ENCODE measurements around the gene UGT2B15. TPM values are rescaled to one million over a fixed set of nuclear protein-coding genes. Genes with fewer than 3 reads are reported as not detected.

The UGT2B15 gene
- total and polyA plus RNA-seq, 2 donors (not counting 1 experiment from before 2014, with no cell fraction given), result not detected

GRCh38 chr4:68613752-68614151, 56.7 kb downstream of the UGT2B15 start:
- Histone ChIP-seq H3K79me2 (ENCODE audit: control insufficient read depth, insufficient read depth, low read length) (no peaks in the 10 kb centered on the region), H3K36me3 (ENCODE audit: control insufficient read depth, insufficient read depth, low read length) (no peaks in the 10 kb centered on the region), H4K20me1 (ENCODE audit: control insufficient read depth, extremely low read depth, insufficient read depth, low read length) (no peaks in the 10 kb centered on the region), H3K4me2 (ENCODE audit: extremely low read depth, insufficient read depth, low read length) (no peak overlapping the region), H3K27ac (ENCODE audit: insufficient read depth, low read length) (no peak overlapping the region), H3K4me1 (ENCODE audit: control insufficient read depth, extremely low read depth, insufficient read depth, low read length) (no peaks in the 10 kb centered on the region), H3K9me3 (ENCODE audit: control insufficient read depth, insufficient read depth, low read depth, low read length) (no peaks in the 10 kb centered on the region), H3K9ac (ENCODE audit: insufficient read depth, low read length) (no peak overlapping the region), H3K4me3 (replicated peaks in 1 of 4; ENCODE audit: control extremely low read depth in 1 of 4, insufficient read depth in 1 of 4, low read depth in 3 of 4, low read length in 4 of 4) (no peak overlapping the region), H3K27me3 (ENCODE audit: control insufficient read depth, insufficient read depth, low read length) (no peaks in the 10 kb centered on the region), H2AFZ (ENCODE audit: low read length) (no peak overlapping the region)
- DNase-seq (ENCODE audit: low read depth in 2 of 2), result no peak
- no peak for TF ChIP-seq CTCF (conservative IDR thresholded peaks at IDR 0.05 in 1 of 2, IDR thresholded peaks at IDR 0.05 in 1 of 2; ENCODE audit: low read depth in 1 of 2, low read length in 2 of 2)
- no peak for TF ChIP-seq EZH2 (IDR thresholded peaks at IDR 0.05; ENCODE audit: low read length, missing control alignments)

GRCh38 chr4:68606240-68606639, 64.2 kb downstream of the UGT2B15 start:
- Histone ChIP-seq H3K9ac (ENCODE audit: insufficient read depth, low read length) (no peak overlapping the region), H3K4me1 (ENCODE audit: control insufficient read depth, extremely low read depth, insufficient read depth, low read length) (no peaks in the 10 kb centered on the region), H3K79me2 (ENCODE audit: control insufficient read depth, insufficient read depth, low read length) (no peaks in the 10 kb centered on the region), H3K27me3 (ENCODE audit: control insufficient read depth, insufficient read depth, low read length) (no peaks in the 10 kb centered on the region), H3K4me2 (ENCODE audit: extremely low read depth, insufficient read depth, low read length) (no peak overlapping the region), H4K20me1 (ENCODE audit: control insufficient read depth, extremely low read depth, insufficient read depth, low read length) (no peaks in the 10 kb centered on the region), H3K9me3 (ENCODE audit: control insufficient read depth, insufficient read depth, low read depth, low read length) (no peaks in the 10 kb centered on the region), H2AFZ (ENCODE audit: low read length) (no peak overlapping the region), H3K27ac (ENCODE audit: insufficient read depth, low read length) (no peak overlapping the region), H3K36me3 (ENCODE audit: control insufficient read depth, insufficient read depth, low read length) (no peaks in the 10 kb centered on the region), H3K4me3 (replicated peaks in 1 of 4; ENCODE audit: control extremely low read depth in 1 of 4, insufficient read depth in 1 of 4, low read depth in 3 of 4, low read length in 4 of 4) (no peak overlapping the region)
- no peak for TF ChIP-seq EZH2 (IDR thresholded peaks at IDR 0.05; ENCODE audit: low read length, missing control alignments)
- TF ChIP-seq CTCF (conservative IDR thresholded peaks at IDR 0.05 in 1 of 2, IDR thresholded peaks at IDR 0.05 in 1 of 2; ENCODE audit: low read depth in 1 of 2, low read length in 2 of 2), result no peak
- DNase-seq (ENCODE audit: low read depth in 2 of 2), result no peak

GRCh38 chr4:68599150-68599549, 71.3 kb downstream of the UGT2B15 start:
- Histone ChIP-seq H3K27ac (ENCODE audit: insufficient read depth, low read length) (no peak overlapping the region), H3K4me2 (ENCODE audit: extremely low read depth, insufficient read depth, low read length) (no peak overlapping the region), H3K9me3 (ENCODE audit: control insufficient read depth, insufficient read depth, low read depth, low read length) (no peaks in the 10 kb centered on the region), H3K27me3 (ENCODE audit: control insufficient read depth, insufficient read depth, low read length) (no peaks in the 10 kb centered on the region), H3K79me2 (ENCODE audit: control insufficient read depth, insufficient read depth, low read length) (no peaks in the 10 kb centered on the region), H3K36me3 (ENCODE audit: control insufficient read depth, insufficient read depth, low read length) (no peaks in the 10 kb centered on the region), H3K4me1 (ENCODE audit: control insufficient read depth, extremely low read depth, insufficient read depth, low read length) (no peaks in the 10 kb centered on the region), H3K4me3 (replicated peaks in 1 of 4; ENCODE audit: control extremely low read depth in 1 of 4, insufficient read depth in 1 of 4, low read depth in 3 of 4, low read length in 4 of 4) (no peak overlapping the region), H4K20me1 (ENCODE audit: control insufficient read depth, extremely low read depth, insufficient read depth, low read length) (no peaks in the 10 kb centered on the region), H2AFZ (ENCODE audit: low read length) (no peak overlapping the region), H3K9ac (ENCODE audit: insufficient read depth, low read length) (no peak overlapping the region)
- TF ChIP-seq EZH2 (IDR thresholded peaks at IDR 0.05; ENCODE audit: low read length, missing control alignments), result no peak
- TF ChIP-seq CTCF (conservative IDR thresholded peaks at IDR 0.05 in 1 of 2, IDR thresholded peaks at IDR 0.05 in 1 of 2; ENCODE audit: low read depth in 1 of 2, low read length in 2 of 2), result no peak
- no peak for DNase-seq (ENCODE audit: low read depth in 2 of 2)
